Brain microvascular endothelial cell (primary cell): ENCODE measurements around the gene PLAA.

Experiments
- DNase-seq: peaks from one replicate; pipeline ENCODE4 v3.0.0-alpha.2; 2020
- H3K27ac ChIP-seq: fragments of 250-450 bp; sonication (Bioruptor Pico); 2 replicates; pipeline ENCODE4 v1.5.1; 2020; ENCODE audit warnings: mild to moderate bottlenecking, moderate library complexity
- H3K27me3 ChIP-seq: fragments of 250-450 bp; sonication (Bioruptor Pico); replicated peaks from 2 replicates; pipeline ENCODE4 v1.5.1; 2020; ENCODE audit warnings: mild to moderate bottlenecking
- H3K36me3 ChIP-seq: fragments of 250-450 bp; sonication (Bioruptor Pico); replicated peaks from 2 replicates; pipeline ENCODE4 v1.5.1; 2020; ENCODE audit warnings: mild to moderate bottlenecking
- H3K4me3 ChIP-seq: 2 replicates; pipeline ENCODE4 v1.5.1; 2011; ENCODE audit warnings: low read depth, mild to moderate bottlenecking, control low read depth, low read length, moderate library complexity
- CTCF ChIP-seq: IDR thresholded peaks from 2 replicates; pipeline ENCODE4 v1.5.1; 2011; ENCODE audit warnings: low read depth, mild to moderate bottlenecking, moderate library complexity, low read length, control low read depth, inconsistent platforms; ENCODE audit errors: missing control alignments
- in situ Hi-C: cut with HindIII; loops from 2 replicates; pipeline ENCODE4 v1.10.0; 2017; ENCODE audit warnings: low sequenced_read_pairs, low pct_ligation_motif_present

PLAA gene

DNA sequence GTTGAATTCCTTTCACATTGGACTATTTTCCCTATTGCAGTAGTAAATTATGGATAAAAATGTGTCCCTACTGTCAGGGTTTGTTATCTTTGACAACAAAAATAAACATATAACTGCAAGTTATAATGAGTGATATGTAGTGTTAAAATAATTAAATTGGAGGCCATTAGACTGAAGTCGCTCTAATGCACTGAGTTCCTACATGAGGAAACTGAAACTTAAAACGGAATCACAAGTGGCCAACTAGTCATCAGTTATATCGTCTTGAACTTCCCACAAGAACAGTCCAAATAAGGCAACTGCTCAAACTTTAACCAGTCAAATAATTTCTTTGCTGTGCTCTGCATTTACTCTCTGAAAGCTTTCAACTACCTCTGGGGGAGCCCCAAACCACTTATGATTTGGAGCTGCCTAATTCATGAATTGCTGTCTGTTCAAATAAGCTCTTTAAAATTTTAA, 7.0 kb upstream of the PLAA start:
- Histone ChIP-seq H3K36me3 (no peaks in the 10 kb centered on the region), H3K4me3 (no peak overlapping the region), H3K27ac (no peak overlapping the region), H3K27me3 (no peaks in the 10 kb centered on the region)
- no peak for DNase-seq
- in situ Hi-C loops, result no loop called here
- TF ChIP-seq CTCF, result no peak

DNA sequence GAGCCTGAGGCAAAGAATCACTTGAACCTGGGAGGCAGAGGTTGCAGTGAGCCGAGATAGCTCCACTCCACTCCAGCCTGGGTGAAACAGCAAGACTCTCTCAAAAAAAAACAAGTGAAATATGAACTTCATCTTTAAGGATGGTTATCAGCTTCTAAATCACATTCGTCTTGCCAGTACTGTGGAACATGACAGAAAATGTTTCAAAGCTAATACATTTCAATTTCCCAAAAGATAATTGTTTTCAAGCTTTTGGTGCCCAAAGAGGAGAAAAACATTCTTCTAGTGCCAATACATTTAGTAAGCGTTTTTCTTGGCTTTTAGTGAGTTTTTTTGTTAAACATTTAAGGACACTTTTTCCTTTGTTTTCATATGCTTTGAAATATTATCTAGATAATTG, 4.8 kb upstream of the PLAA start:
- TF ChIP-seq CTCF, result no peak
- no peak overlapping the region for H3K4me3 ChIP-seq
- no peaks in the 10 kb centered on the region for H3K36me3 ChIP-seq
- in situ Hi-C loops, result no loop called here
- no peaks in the 10 kb centered on the region for H3K27me3 ChIP-seq
- H3K27ac ChIP-seq, result no peak overlapping the region
- DNase-seq, result no peak

DNA sequence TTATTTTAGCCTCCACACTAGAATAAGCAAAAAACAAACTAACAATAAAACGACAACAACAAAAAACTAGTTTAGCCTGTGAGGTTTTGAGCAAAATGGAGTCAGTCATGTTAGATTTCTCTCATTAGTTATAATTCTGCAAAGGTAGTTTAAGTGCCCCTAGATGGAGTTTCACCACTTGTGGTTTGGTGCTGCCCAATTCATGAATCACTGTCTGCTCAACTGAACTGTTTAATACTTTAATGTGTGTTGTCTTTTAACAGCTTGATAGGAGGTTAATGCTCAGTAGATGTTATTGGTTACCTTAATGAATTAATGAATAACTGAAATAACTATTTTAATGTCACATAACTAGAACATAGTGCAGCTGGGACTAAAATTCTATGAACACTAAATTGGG, 3.5 kb upstream of the PLAA start:
- Histone ChIP-seq H3K4me3 (no peak overlapping the region), H3K36me3 (no peaks in the 10 kb centered on the region), H3K27me3 (no peaks in the 10 kb centered on the region), H3K27ac (no peak overlapping the region)
- in situ Hi-C loops, result no loop called here
- DNase-seq, result no peak
- no peak for TF ChIP-seq CTCF

- Histone ChIP-seq H3K4me3 (no peak overlapping the region), H3K27me3 (no peaks in the 10 kb centered on the region), H3K27ac (no peak overlapping the region), H3K36me3 (no peaks in the 10 kb centered on the region)
- TF ChIP-seq CTCF, result no peak
- DNase-seq, result no peak
- in situ Hi-C loops, result no loop called here
Measured at GRCh38 chr9:26949637-26950069, 2.6 kb upstream of the PLAA start.

- Histone ChIP-seq H3K27me3 (no peaks in the 10 kb centered on the region), H3K36me3 (no peaks in the 10 kb centered on the region), H3K4me3 (peak overlapping the region; percentile 79), H3K27ac (peak overlapping the region; percentile 99)
- TF ChIP-seq CTCF, result no peak
- in situ Hi-C loops, result no loop called here
- no peak for DNase-seq
Measured at GRCh38 chr9:26947736-26948135, 694 bp upstream of the PLAA start.

DNA sequence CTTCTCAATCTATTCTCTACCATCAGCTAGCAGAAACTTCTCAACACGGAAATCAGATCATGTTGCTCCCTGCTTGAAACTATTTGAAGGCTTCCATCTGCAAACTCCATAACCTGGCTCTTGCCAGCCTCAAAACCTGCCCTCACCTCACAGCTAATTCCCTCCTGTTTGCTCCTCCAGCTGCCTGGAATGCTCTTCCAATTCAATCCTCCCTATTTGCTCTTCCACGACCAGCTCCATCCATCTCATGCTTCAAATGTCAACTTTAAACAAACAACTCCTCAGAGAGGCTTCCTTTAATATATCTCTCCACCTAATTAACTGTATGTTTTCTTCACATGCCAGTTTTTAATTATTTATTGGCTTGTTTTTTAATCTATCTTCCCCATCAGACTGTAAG, 1.5 kb downstream of the PLAA start:
- no peaks in the 10 kb centered on the region for H3K36me3 ChIP-seq
- H3K27me3 ChIP-seq, result no peaks in the 10 kb centered on the region
- H3K27ac ChIP-seq, result no peak overlapping the region
- no peak for DNase-seq
- TF ChIP-seq CTCF, result no peak
- H3K4me3 ChIP-seq, result peak overlapping the region; percentile 79
- in situ Hi-C loops, result no loop called here
